K562 (cell line): ENCODE data around the gene SPTLC1. TPM values are rescaled to one million over a fixed set of nuclear protein-coding genes. Genes with fewer than 3 reads are reported as not detected.

Experiments
- ATAC-seq: fragments of 200-7000 bp; cut with Tn5 transposase; 3 replicates; pipeline ENCODE4 v1.9.1; 2020; ENCODE audit warnings: moderate library complexity
- BruUV-seq: library from RNA; stranded (reverse); fragments of 400-500 nt; replicated peaks from 2 replicates; lab custom pipeline; 2021; lab: Mats Ljungman, UMichigan
- CTCF ChIA-PET: fragments of 300-600 bp; formaldehyde crosslinking; extraction: SDS; loops from one replicate; lab custom pipeline; 2021; ENCODE audit warnings: low intra/inter-chr PET ratio; lab: Yijun Ruan, JAX
- POLR2A ChIA-PET: fragments of 300-600, 350-650 bp; sonication (Branson Sonifier 250); formaldehyde crosslinking; extraction: SDS; loops from one replicate; lab custom pipeline; 2021; ENCODE audit warnings: antibody characterized with exemption, inconsistent platforms; lab: Yijun Ruan, JAX
- DNase-seq, 4 experiments: peaks; one replicate each; pipeline versions ENCODE4 v3.0.0 to v3.0.0-alpha.2; 2011 to 2018; ENCODE audit warnings: low spot score in 3 of 4, mixed read lengths in 3 of 4; ENCODE audit errors: extremely low read depth in 1 of 4
- FAIRE-seq: peaks from 2 replicates; lab custom pipeline; 2011; peaks lifted over from hg19 to GRCh38; lab: Jason Lieb, UNC
- H2AFZ ChIP-seq: 2 replicates; pipeline ENCODE4 v1.6.0; 2011; ENCODE audit warnings: low read depth, low read length, control low read depth, inconsistent platforms
- H3K27ac ChIP-seq: fragments of 200-600 bp; 3 replicates; pipeline ENCODE4 v1.8.0; 2011; ENCODE audit warnings: low read depth, mild to moderate bottlenecking, control low read depth, inconsistent platforms, low read length, moderate library complexity, mixed read lengths; ENCODE audit errors: extremely low read depth
- H3K27me3 ChIP-seq, 2 experiments: fragments of 300-600 bp in 1 of 2; 2 replicates in 1 of 2; 3 replicates in 1 of 2; pipeline versions ENCODE4 v1.6.0 to v1.8.0; 2011; ENCODE audit warnings: inconsistent platforms in 2 of 2, low read length in 2 of 2, mild to moderate bottlenecking in 1 of 2, mixed read lengths in 1 of 2, moderate library complexity in 1 of 2; ENCODE audit not compliant: control insufficient read depth in 2 of 2, insufficient read depth in 2 of 2
- H3K36me3 ChIP-seq: fragments of 300-600 bp; 3 replicates; pipeline ENCODE4 v1.8.0; 2011; ENCODE audit warnings: mild to moderate bottlenecking, low read length, inconsistent platforms; ENCODE audit not compliant: control insufficient read depth, insufficient read depth
- H3K4me1 ChIP-seq, 2 experiments: fragments of 200-600 bp in 1 of 2; replicated peaks in 1 of 2; 2 replicates in 1 of 2; 3 replicates in 1 of 2; pipeline versions ENCODE4 v1.5.1 to v1.8.0; 2011; ENCODE audit warnings: inconsistent platforms in 2 of 2, low read length in 2 of 2, mild to moderate bottlenecking in 1 of 2, mixed read lengths in 1 of 2, moderate library complexity in 1 of 2; ENCODE audit not compliant: control insufficient read depth in 2 of 2, insufficient read depth in 2 of 2
- H3K4me2 ChIP-seq: 2 replicates; pipeline ENCODE4 v1.6.1; 2011; ENCODE audit warnings: low read length, control low read depth, inconsistent platforms, mixed read lengths; ENCODE audit not compliant: insufficient read depth
- H3K4me3 ChIP-seq: fragments of 200-600 bp; sonication (generic), shearing (Covaris generic); 2 replicates; pipeline ENCODE4 v1.5.1; 2016; ENCODE audit warnings: control low read depth, inconsistent platforms
- H3K79me2 ChIP-seq: fragments of 200-600 bp; 3 replicates; pipeline ENCODE4 v1.8.0; 2011; ENCODE audit warnings: low read length, inconsistent platforms; ENCODE audit not compliant: control insufficient read depth, insufficient read depth
- H3K9ac ChIP-seq, 2 experiments: 2 replicates each; pipeline versions ENCODE4 v1.6.0 to v1.6.1; 2011; ENCODE audit warnings: low read depth in 2 of 2, low read length in 2 of 2, control low read depth in 1 of 2, inconsistent platforms in 1 of 2, mild to moderate bottlenecking in 1 of 2, mixed read lengths in 1 of 2; ENCODE audit not compliant: insufficient read depth in 1 of 2
- H3K9me1 ChIP-seq: one replicate; pipeline ENCODE4 v1.6.0; 2011; ENCODE audit warnings: inconsistent platforms, mild to moderate bottlenecking, low read length, moderate library complexity; ENCODE audit not compliant: control insufficient read depth, insufficient read depth
- H3K9me3 ChIP-seq: replicated peaks from 2 replicates; pipeline ENCODE4 v1.5.1; 2011; ENCODE audit warnings: low read depth, low read length, inconsistent platforms; ENCODE audit not compliant: control insufficient read depth, insufficient read depth
- H4K20me1 ChIP-seq: replicated peaks from 2 replicates; pipeline ENCODE4 v1.6.1; 2011; ENCODE audit warnings: low read length, inconsistent platforms, mixed read lengths; ENCODE audit not compliant: control insufficient read depth, insufficient read depth
- C11orf30 ChIP-seq: fragments of 450-650 bp; IDR thresholded peaks from 2 replicates; pipeline ENCODE4 v1.6.1; 2016; ENCODE audit warnings: low read depth, mild to moderate bottlenecking
- CBFA2T3 ChIP-seq: fragments of 450-650 bp; IDR thresholded peaks from 2 replicates; pipeline ENCODE4 v1.6.1; 2017
- CHAMP1 ChIP-seq: fragments of 450-650 bp; IDR thresholded peaks from 2 replicates; pipeline ENCODE4 v1.6.1; 2016; ENCODE audit warnings: mild to moderate bottlenecking
- CREB5 ChIP-seq: fragments of 250-450 bp; sonication (Bioruptor Pico); IDR thresholded peaks from 2 replicates; pipeline ENCODE4 v1.5.0; 2020; ENCODE audit warnings: mild to moderate bottlenecking
- CREM ChIP-seq: IDR thresholded peaks from 2 replicates; pipeline ENCODE4 v1.6.1; 2014; ENCODE audit warnings: antibody characterized with exemption, low read depth
- GATAD2A ChIP-seq: fragments of 450-650 bp; IDR thresholded peaks from 2 replicates; pipeline ENCODE4 v1.6.1; 2017
- MAFF ChIP-seq: IDR thresholded peaks from 2 replicates; pipeline ENCODE4 v1.6.1; 2012; ENCODE audit warnings: low read length, improper control_type of control experiment
- MAFG ChIP-seq: fragments of 450-650 bp; conservative IDR thresholded peaks from 2 replicates; pipeline ENCODE4 v1.6.1; 2016; ENCODE audit warnings: missing genetic modification characterization, missing compliant biosample characterization
- NFATC3 ChIP-seq: fragments of 450-650 bp; IDR thresholded peaks from 2 replicates; pipeline ENCODE4 v1.6.1; 2017; ENCODE audit warnings: mild to moderate bottlenecking
- ZBTB7A ChIP-seq: IDR thresholded peaks from 2 replicates; pipeline ENCODE4 v1.6.1; 2011; ENCODE audit warnings: low read depth, mild to moderate bottlenecking, low read length, moderate library complexity, borderline replicate concordance; ENCODE audit not compliant: control insufficient read depth
- ZKSCAN8 ChIP-seq: fragments of 200-800 bp; sonication (Bioruptor generic); IDR thresholded peaks from 2 replicates; pipeline ENCODE4 v1.6.1; 2016; ENCODE audit warnings: missing genetic modification characterization, missing compliant biosample characterization
- ZNF316 ChIP-seq: fragments of 450-650 bp; IDR thresholded peaks from 2 replicates; pipeline ENCODE4 v1.6.1; 2016
- ZNF518B ChIP-seq: fragments of 250-450 bp; sonication (Bioruptor Pico); IDR thresholded peaks from 2 replicates; pipeline ENCODE4 v1.5.0; 2021; ENCODE audit warnings: mild to moderate bottlenecking, moderate library complexity
- ZZZ3 ChIP-seq: fragments of 450-650 bp; IDR thresholded peaks from 2 replicates; pipeline ENCODE4 v1.6.1; 2016; ENCODE audit warnings: antibody characterized with exemption, mild to moderate bottlenecking, moderate library complexity
- WGBS: fragments of 100-300 bp; shearing (Covaris generic); methylation state at CpG from one replicate; pipeline ENCODE4 v1.1.6; 2016; ENCODE audit warnings: low coverage, mixed read lengths; ENCODE audit not compliant: insufficient coverage; ENCODE audit errors: missing lambda C conversion rate; 5-methylcytosine and 5-hydroxymethylcytosine counted together
- in situ Hi-C: fragments of 300-500 bp; cut with MboI; formaldehyde crosslinking; loops from 4 replicates; pipeline ENCODE4 v1.15.0; 2018; ENCODE audit warnings: inconsistent platforms, mixed read lengths
- intact Hi-C: fragments of 100-400 bp; cut with micrococcal nuclease; formaldehyde crosslinking; loops from 2 replicates; pipeline ENCODE4 v1.14.2; 2022
- polyA plus RNA-seq, 8 experiments: library from polyadenylated mRNA; depleted of rRNA in 4 of 8; stranded (reverse) in 5 of 8; unstranded in 3 of 8; fragments of >200 nt; fragmentation: Nextera tagmentation in 2 of 8; fragmentation: Illumina TruSeq in 1 of 8; extraction: Ambion mirVana in 2 of 8; extraction: Trizol in 1 of 8; gene quantifications; 2 replicates each; pipeline versions ENCODE4 v1.2.1 to v1.2.3, GENCODE V29; 2011 to 2014; ENCODE audit warnings: inconsistent platforms in 1 of 8, missing spikeins in 1 of 8
- total RNA-seq, 7 experiments: library from RNA; depleted of rRNA in 6 of 7; stranded (reverse); fragments of >200 nt in 6 of 7; fragmentation: Illumina TruSeq in 2 of 7; extraction: Trizol in 2 of 7; gene quantifications; 2 replicates each; pipeline versions ENCODE4 v1.2.1 to v1.2.3, GENCODE V29; 2011 to 2021; ENCODE audit warnings: low replicate concordance in 1 of 7

The SPTLC1 gene
- total and polyA plus RNA-seq, 9 of the 15 experiments (the other 6 are each of a cell fraction or from before 2014, with no cell fraction given): 58.8 to 125 (median 84.5) TPM

GRCh38 chr9:92010705-92011536, 104.3 kb downstream of the SPTLC1 start:
- H3K4me1 ChIP-seq: no peaks in the 10 kb centered on the region
- no peak; the same call in 2 of the 3 replicates for ATAC-seq
- ChIA-PET POLR2A (no interaction called here), CTCF (no interaction called here)
- H3K27me3 ChIP-seq: no peaks in the 10 kb centered on the region
- intact Hi-C loops: no loop called here
- no peak overlapping the region for H3K27ac ChIP-seq
- in situ Hi-C loops: no loop called here
- 45% methylated on average over 2 of the region's 2 CpGs for WGBS
- no peak overlapping the region for H3K4me3 ChIP-seq
- H3K9ac ChIP-seq: no peak overlapping the region
- DNase-seq: no peak
- BruUV-seq: no TSS peak
- no peaks in the 10 kb centered on the region for H3K36me3 ChIP-seq
- no peaks in the 10 kb centered on the region for H4K20me1 ChIP-seq
- H2AFZ ChIP-seq: no peak overlapping the region
- TF ChIP-seq CHAMP1 (no peak), C11orf30 (peak; percentile 71), CREB5 (CRISPR knock-in tag) (no peak), CREM (no peak), ZNF316 (peak; percentile 84), ZZZ3 (no peak), CBFA2T3 (0 out of 2 replicates have a peak, but pooled peaks have one; percentile 8), GATAD2A (no peak), MAFG (tag) (peak; percentile 65), NFATC3 (no peak), ZKSCAN8 (CRISPR knock-in tag) (no peak), MAFF (0 out of 2 replicates have a peak, but pooled peaks have one; percentile 14), ZBTB7A (no peak), ZNF518B (CRISPR knock-in tag) (no peak)
- H3K4me2 ChIP-seq: no peak overlapping the region
- no peaks in the 10 kb centered on the region for H3K79me2 ChIP-seq
- no peak for FAIRE-seq
- no peaks in the 10 kb centered on the region for H3K9me3 ChIP-seq
- H3K9me1 ChIP-seq: no peaks in the 10 kb centered on the region
